Stimulated activated naive CD4-positive, alpha-beta T cell (primary cell): ENCODE data around the gene XRCC2.
A peak's percentile ranks its signal among the peaks of the same experiment; 100 is the strongest.
"Not testable (repeated sequence)": the region's sequence is repeated elsewhere in the genome, so short reads cannot be mapped to it uniquely, and the experiment has no call there.

Experiments used
- DNase-seq, 6 experiments: peaks; one replicate each; lab custom pipeline; 2025; lab: John Stamatoyannopoulos, UW

XRCC2 gene

GRCh38 chr7:152675759-152676636 lies at the start of gene XRCC2:
XRCC2 (minus strand) TSS chr7:152676141; CDS start chr7:152676079, 62 bp downstream.
- DNase-seq: peak; percentile 90 to 98 (median 94)

- DNase-seq: no peak
Measured at GRCh38 chr7:152723364-152723763, 47.4 kb upstream of the XRCC2 start.

DNA sequence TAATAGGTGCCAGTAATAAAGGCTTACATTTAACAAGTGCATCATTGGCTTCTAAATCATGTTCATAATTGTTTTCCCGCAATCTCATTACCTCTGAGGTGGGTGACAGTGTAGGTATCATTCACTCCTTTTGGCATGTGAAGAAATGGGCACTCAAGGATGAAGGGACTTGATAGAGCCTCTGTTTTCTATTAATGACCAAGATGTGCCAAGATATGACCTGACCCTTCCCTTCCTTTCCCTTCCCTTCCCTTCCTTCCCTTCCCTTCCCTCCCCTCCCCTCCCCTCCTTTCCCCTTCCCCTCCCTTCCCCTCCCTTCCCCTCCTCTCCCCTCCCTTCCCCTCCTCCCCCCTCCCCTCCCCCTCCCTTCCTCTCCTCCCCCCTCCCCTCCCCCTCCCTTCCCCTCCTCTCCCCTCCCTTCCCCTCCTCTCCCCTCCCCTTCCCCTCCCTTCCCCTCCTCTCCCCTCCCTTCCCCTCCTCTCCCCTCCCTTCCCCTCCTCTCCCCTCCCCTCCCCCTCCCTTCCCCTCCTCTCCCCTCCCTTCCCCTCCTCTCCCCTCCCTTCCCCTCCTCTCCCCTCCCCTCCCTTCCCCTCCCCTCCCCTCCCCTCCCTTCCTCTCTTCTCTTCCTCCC lies 36.6 kb upstream of the XRCC2 start:
- not testable (repeated sequence) for DNase-seq

DNA sequence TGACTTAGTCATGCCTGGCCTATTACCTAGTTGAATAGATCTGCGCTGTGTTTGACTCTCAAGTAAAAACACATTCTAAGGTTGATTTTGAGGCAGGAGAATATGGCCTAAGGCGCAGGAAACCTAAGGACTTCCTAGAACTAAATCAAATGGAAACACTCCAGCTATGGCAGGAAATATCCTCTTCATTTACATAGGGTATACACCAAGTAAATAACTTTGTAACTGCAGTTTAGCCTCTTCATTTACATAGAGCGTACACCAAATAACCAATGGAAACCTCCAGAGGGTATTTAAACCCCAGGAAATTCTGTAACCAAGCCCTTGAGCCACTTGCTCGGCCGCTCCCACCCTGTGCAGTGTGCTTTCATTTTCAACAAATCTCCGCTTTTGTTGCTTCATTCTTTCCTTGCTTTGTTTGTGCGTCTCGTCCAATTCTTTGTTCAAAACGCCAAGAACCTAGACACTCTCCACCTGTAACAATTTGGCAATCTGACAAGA lies 35.6 kb upstream of the XRCC2 start:
- DNase-seq: no peak

- no peak for DNase-seq
Measured at GRCh38 chr7:152710153-152710442, 34.2 kb upstream of the XRCC2 start.

GRCh38 chr7:152709287-152710152 lies 33.6 kb upstream of the XRCC2 start:
- no peak for DNase-seq

DNA sequence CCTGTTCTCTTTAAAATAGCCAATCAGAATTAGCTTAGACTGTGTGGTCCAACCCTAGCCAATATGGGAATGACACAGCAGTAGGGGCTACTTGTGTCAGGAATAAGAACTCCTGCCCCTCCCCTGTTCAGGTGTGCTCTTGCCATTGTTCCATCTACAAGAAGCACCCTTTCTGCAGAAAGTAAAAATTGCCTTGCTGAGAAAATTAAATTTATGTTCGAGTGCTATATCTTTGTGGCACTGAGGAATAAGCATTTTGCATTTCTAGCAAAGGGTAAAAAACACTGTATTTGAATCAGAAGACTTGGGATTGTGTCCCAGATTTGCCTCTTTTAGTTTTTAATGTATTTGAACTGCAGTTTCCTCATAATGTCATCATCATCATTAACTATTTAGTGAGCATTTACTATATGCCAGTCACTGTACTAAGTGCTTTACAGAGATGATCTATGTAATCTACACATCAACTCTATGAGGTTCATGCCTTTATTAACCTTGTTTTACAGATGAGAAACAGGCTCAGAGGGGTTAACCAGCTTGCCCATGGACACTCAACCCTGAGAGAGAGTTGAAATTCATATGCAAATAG lies 28.9 kb upstream of the XRCC2 start:
- no peak for DNase-seq

GRCh38 chr7:152699079-152699478 lies 23.1 kb upstream of the XRCC2 start:
- no peak for DNase-seq

GRCh38 chr7:152697268-152697974 lies 21.5 kb upstream of the XRCC2 start:
- DNase-seq: not testable (repeated sequence)

DNA sequence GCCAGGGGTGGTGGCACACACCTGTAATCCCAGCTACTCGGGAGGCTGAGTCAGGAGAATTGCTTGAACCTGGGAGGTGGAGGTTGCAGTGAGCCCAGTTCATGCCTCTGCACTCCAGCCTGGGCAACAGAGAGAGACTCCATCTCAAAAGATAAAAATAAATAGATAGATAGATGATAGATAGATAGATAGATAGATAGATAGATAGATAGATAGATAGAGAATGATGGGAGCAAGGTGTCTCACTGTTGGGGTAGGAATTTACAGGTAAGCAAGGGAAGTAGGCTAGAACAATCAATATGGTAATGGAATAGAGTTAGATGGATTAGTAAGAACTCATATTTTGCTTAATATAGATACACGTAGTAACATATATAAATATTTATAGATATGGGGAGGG lies 16.3 kb upstream of the XRCC2 start:
- DNase-seq: not testable (repeated sequence)

- DNase-seq: no peak
Measured at GRCh38 chr7:152683297-152683696, 7.4 kb upstream of the XRCC2 start.

- DNase-seq: no peak
Measured at GRCh38 chr7:152677808-152678670, 2.1 kb upstream of the XRCC2 start.

GRCh38 chr7:152674860-152675758 lies 832 bp downstream of the XRCC2 start:
- DNase-seq: peak in 1 of 6 experiments; percentile 29

DNA sequence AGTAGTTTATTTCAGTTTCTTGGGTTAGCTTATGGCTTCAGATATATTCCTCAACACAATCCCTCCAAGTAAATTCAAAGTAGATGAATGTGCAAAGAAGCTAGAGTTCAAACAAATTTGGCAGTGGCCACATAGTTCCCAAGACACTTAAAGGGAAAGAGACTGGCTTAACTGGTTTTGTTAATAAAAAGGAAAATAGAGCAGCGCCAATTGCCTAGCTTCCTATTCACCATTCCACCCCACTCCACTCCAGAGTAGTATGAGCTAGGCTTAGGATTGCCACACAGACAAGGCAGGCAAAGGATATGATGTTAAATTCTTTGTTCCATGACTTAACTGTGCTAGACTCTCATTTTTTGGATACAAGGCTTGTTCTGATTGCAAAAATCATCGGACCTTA lies 2.0 kb downstream of the XRCC2 start:
- DNase-seq: no peak

DNA sequence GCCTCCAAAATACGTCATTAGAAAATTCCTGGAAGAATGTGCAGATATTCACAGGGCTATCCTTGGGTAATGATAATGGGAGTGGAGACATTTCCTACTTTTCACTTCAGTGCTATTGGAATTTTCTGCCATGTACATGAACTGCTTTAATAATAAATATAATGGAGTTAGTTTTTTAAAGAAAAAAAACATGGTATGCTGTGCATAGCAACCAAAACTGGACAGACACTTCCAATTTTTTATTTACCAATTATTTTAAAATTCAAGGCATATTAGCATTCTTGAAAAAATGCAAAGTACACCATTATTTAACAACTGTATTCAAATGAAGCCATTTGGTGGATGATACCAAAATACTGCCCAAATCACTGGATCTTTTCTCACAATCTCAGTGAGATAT lies 3.3 kb downstream of the XRCC2 start:
- DNase-seq: no peak

DNA sequence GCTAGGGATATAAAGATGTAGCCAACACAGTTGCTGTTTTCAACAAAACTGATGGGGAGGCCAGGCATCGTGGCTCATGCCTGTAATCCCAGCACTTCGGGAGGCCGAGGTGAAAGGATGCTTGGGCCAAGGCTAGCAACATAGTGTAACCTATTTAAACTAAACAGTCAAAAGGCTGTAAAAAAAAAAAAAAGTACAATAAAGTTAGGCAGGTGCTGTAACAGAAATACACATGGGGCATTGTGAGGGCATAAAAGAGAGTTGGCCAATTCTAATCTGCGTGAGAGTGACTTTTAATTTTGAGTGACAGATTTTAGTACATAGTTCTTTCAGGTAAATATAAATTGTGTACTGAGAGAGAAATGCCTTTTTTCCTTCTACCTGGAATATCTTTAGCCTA lies 6.2 kb downstream of the XRCC2 start:
- no peak for DNase-seq

DNA sequence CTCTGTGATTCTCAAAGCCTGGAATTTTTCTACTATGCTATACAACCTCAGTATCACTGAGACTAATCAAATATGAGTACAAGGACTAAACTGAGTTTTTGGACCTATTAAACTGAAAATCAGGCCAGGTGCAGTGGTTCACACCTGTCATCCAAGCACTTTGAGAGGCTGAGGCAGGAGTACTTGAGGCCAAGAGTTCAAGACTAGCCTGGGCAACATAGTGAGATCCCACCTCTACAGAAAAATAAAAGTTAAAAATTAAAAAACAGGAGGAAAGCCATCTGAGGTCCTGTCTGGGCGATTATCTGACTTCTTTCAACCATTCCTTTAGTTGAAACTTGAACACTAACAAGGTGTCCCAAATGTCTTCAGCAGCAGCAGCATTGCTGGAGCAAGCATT lies 7.0 kb downstream of the XRCC2 start:
- DNase-seq: no peak

GRCh38 chr7:152667958-152668357 lies 8.0 kb downstream of the XRCC2 start:
- DNase-seq: no peak

GRCh38 chr7:152666078-152666477 lies 9.9 kb downstream of the XRCC2 start:
- DNase-seq: no peak
